PFSK-1 (cell line): Measurements from ENCODE around the gene LZTR1.

Experiments used
- FOXP2 ChIP-seq: optimal IDR thresholded peaks from 2 replicates; pipeline ENCODE3; 2011; ENCODE audit warnings: borderline replicate concordance, control low read depth, inconsistent platforms; ENCODE audit not compliant: insufficient read depth; ENCODE audit errors: extremely low read length, extremely low read depth
- POLR2AphosphoS5 ChIP-seq: IDR thresholded peaks from 2 replicates; pipeline ENCODE4 v1.6.1; 2012; ENCODE audit warnings: low read depth, mild to moderate bottlenecking, control low read depth, low read length, moderate library complexity
- SIN3A ChIP-seq: IDR thresholded peaks from 2 replicates; pipeline ENCODE4 v1.6.1; 2012; ENCODE audit warnings: mild to moderate bottlenecking, low read length, moderate library complexity, borderline replicate concordance; ENCODE audit not compliant: insufficient read depth
- TAF1 ChIP-seq: IDR thresholded peaks from 2 replicates; pipeline ENCODE4 v1.6.1; 2012; ENCODE audit warnings: low read length, control low read depth, borderline replicate concordance; ENCODE audit not compliant: insufficient read depth
- TF ChIP-seq, protein P1 (sequence below), 2 experiments: IDR thresholded peaks; 2 replicates each; pipeline versions ENCODE4 v1.6.1 to v1.8.0; 2011 to 2012; ENCODE audit warnings: low read depth in 2 of 2, low read length in 2 of 2, control low read depth in 1 of 2, inconsistent platforms in 1 of 2, mild to moderate bottlenecking in 1 of 2, moderate library complexity in 1 of 2; ENCODE audit not compliant: insufficient read depth in 1 of 2

LZTR1 gene

DNA sequence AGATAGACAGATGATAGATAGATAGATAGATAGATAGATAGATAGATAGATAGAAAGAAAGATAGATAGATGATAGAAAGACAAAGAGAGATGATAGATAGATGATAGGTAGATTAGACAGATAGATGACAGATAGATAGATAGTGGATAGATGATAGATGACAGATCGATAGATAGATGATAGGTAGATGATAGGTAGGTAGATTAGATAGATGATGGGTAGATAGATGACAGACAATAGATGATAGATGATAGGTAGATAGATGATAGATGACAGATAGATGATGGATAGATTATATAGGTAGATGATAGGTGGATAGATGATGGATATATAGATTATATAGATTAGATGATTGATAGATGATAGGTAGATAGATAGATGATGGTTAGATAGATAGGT is 4.3 kb downstream of the LZTR1 start:
- TF ChIP-seq TAF1, result no peak
- TF ChIP-seq, protein P1, sequence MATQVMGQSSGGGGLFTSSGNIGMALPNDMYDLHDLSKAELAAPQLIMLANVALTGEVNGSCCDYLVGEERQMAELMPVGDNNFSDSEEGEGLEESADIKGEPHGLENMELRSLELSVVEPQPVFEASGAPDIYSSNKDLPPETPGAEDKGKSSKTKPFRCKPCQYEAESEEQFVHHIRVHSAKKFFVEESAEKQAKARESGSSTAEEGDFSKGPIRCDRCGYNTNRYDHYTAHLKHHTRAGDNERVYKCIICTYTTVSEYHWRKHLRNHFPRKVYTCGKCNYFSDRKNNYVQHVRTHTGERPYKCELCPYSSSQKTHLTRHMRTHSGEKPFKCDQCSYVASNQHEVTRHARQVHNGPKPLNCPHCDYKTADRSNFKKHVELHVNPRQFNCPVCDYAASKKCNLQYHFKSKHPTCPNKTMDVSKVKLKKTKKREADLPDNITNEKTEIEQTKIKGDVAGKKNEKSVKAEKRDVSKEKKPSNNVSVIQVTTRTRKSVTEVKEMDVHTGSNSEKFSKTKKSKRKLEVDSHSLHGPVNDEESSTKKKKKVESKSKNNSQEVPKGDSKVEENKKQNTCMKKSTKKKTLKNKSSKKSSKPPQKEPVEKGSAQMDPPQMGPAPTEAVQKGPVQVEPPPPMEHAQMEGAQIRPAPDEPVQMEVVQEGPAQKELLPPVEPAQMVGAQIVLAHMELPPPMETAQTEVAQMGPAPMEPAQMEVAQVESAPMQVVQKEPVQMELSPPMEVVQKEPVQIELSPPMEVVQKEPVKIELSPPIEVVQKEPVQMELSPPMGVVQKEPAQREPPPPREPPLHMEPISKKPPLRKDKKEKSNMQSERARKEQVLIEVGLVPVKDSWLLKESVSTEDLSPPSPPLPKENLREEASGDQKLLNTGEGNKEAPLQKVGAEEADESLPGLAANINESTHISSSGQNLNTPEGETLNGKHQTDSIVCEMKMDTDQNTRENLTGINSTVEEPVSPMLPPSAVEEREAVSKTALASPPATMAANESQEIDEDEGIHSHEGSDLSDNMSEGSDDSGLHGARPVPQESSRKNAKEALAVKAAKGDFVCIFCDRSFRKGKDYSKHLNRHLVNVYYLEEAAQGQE (IDR thresholded peaks at IDR 0.05; ENCODE audit: insufficient read depth in 1 of 2, low read depth in 2 of 2, low read length in 2 of 2), result no peak
- TF ChIP-seq FOXP2, result no peak
- TF ChIP-seq POLR2AphosphoS5, result no peak
- no peak for TF ChIP-seq SIN3A

DNA sequence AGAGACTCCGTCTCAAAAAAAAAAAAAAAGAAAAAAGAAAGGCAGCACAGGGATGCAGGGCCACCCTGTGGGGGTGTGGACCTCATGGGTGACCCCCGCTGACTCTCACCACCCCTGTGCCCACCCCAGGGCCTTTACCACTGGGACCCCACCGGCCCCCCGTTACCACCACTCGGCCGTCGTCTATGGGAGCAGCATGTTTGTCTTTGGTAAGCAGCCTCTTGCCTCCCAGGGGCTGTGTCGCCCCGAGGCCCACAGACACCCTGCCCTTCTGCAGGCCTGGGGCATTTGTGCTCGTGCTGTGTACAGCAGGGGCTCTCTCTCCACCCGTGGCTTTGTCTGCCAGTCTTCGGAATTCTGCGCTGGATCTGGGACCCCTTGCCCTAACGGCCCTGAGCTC is 5.3 kb downstream of the LZTR1 start:
- TF ChIP-seq, protein P1 (IDR thresholded peaks at IDR 0.05; ENCODE audit: insufficient read depth in 1 of 2, low read depth in 2 of 2, low read length in 2 of 2), result no peak
- no peak for TF ChIP-seq POLR2AphosphoS5
- TF ChIP-seq TAF1, result no peak
- TF ChIP-seq FOXP2, result no peak
- TF ChIP-seq SIN3A, result no peak

DNA sequence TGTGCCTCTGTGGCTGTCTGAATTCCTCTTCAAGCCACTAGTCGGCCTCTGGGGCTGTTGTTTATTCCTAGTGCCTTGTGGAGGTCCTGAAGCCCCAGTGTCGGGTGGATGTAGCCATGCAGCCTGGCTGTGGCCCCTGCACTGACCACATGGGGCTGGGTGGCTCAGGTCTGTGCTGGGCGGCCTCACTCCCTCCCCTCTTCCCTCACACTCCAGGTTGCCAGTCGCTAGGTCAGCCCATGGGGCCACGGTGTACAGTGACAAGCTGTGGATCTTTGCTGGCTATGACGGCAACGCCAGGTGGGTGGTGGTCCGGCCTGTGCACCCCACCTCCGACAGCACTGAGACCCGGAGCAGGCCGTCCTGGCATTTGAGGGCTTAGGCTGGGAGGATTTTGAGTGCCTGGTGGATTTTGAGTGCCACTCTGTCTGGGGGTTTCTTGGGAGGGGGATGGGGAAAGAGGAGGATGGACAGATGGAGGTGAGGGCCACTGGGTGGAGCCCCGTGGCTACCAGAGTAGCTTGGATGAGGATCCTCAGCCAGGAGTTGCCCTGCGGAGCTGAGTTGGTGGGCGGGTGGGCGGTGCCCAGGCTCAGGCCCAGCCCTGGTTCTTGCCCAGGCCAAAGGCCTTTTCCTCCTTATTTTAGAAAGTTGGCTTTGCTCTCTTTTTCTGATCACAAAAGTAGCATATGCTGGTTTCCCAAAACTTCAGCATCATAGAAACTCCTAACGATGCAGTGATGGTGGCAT is 6.7 kb downstream of the LZTR1 start:
- no peak for TF ChIP-seq FOXP2
- TF ChIP-seq SIN3A, result no peak
- TF ChIP-seq, protein P1 (IDR thresholded peaks at IDR 0.05; ENCODE audit: insufficient read depth in 1 of 2, low read depth in 2 of 2, low read length in 2 of 2), result no peak

DNA sequence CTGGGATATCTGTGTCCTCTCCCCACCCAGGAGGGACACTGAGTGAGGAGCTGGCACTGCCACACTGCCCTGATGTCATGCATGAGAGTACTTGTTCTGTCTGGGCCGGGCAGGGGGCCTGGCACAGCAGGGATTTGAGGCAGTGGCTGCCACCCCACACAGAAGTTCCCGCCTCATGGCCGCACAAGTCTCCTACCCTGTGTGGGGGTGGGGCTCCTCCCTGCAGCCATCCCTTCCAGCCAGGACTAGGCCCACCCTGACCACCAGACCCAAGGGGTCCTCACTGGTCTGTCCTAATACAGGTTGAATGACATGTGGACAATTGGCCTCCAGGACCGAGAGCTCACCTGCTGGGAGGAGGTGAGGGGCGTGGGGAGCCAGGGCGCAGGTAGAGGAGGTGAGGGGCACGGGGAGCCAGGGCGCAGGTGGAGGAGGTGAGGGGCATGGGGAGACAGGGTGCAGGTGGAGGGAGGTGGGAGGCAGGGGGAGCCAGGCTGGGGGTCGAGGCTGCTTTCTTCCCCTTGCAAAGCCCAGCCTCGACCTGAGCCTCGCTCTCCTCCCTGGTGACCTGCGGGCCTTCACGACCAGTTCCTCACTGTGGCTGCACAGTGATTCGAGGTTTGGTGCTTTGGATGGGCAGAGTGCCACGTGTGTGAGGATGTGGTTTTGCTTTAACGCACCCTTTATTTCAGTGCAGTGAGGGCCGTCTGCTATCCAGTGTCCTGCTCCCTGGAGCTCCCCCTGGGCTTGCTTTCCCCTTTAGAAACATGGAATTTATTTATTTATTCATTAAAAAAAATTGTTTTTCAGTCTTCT is 7.4 kb downstream of the LZTR1 start:
- TF ChIP-seq POLR2AphosphoS5 (no peak), SIN3A (no peak)
- TF ChIP-seq, protein P1 (IDR thresholded peaks at IDR 0.05; ENCODE audit: insufficient read depth in 1 of 2, low read depth in 2 of 2, low read length in 2 of 2), result no peak
